Hepatocyte (in vitro differentiated cells): ENCODE results near the gene FAM131C.

Experiments used
- CTCF ChIP-seq: fragments of 200-600 bp; sonication (generic); IDR thresholded peaks from 2 replicates; pipeline ENCODE4 v1.5.1; 2016; ENCODE audit warnings: antibody characterized with exemption, mild to moderate bottlenecking; ENCODE audit not compliant: poor library complexity
- EZH2 ChIP-seq: fragments of 200-600 bp; sonication (generic); IDR thresholded peaks from 2 replicates; pipeline ENCODE4 v1.6.1; 2016; ENCODE audit warnings: antibody characterized with exemption, mild to moderate bottlenecking, borderline replicate concordance
- EZH2phosphoT487 ChIP-seq: fragments of 200-600 bp; sonication (generic); IDR thresholded peaks from one replicate; pipeline ENCODE4 v1.6.1; 2018; ENCODE audit warnings: antibody characterized with exemption, mild to moderate bottlenecking, low read depth, moderate library complexity; ENCODE audit not compliant: unreplicated experiment, severe bottlenecking

- TF ChIP-seq CTCF = no peak
- TF ChIP-seq EZH2phosphoT487 = no peak
- TF ChIP-seq EZH2 = no peak
These were observed 53.7 kb downstream of the FAM131C start for GRCh38 chr1:16019644-16020277.
